Stimulated activated CD8-positive, alpha-beta memory T cell treated with anti-CD3 and anti-CD28 coated beads, Interleukin-12 subunit alpha, Interleukin-12 subunit beta, amount 100 ng/mL, for 24 hours (primary cell): ENCODE results near the gene EPB41L4A.

ENCODE experiments used
- DNase-seq: peaks from one replicate; pipeline ENCODE4 v3.0.0-alpha.2; 2020; ENCODE audit errors: extremely low read depth

Gene EPB41L4A

GRCh38 chr5:112308608-112309007, 110.5 kb downstream of the EPB41L4A start:
- no peak for DNase-seq

GRCh38 chr5:112306956-112307355, 112.1 kb downstream of the EPB41L4A start:
- no peak for DNase-seq

DNA sequence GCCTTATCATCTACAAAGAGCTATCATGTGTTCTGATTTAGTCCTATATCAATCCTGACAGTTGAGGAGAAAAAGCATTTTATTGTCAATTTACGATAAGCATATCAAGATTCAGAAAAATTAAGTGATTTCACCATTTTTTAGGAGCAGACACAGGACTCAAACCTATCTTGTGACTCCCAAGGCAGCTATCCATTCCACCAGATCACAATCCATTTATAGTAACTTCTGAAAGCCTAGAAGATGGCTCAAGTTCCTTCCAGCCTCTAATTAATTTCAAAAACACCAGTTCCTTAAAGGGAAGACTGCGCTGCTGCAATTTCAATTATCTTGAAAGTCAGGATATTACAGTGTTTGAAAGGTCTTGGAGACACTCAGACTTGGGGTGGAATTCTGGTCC, 114.3 kb downstream of the EPB41L4A start:
- no peak for DNase-seq

GRCh38 chr5:112303685-112304084, 115.4 kb downstream of the EPB41L4A start:
- DNase-seq, result no peak

DNA sequence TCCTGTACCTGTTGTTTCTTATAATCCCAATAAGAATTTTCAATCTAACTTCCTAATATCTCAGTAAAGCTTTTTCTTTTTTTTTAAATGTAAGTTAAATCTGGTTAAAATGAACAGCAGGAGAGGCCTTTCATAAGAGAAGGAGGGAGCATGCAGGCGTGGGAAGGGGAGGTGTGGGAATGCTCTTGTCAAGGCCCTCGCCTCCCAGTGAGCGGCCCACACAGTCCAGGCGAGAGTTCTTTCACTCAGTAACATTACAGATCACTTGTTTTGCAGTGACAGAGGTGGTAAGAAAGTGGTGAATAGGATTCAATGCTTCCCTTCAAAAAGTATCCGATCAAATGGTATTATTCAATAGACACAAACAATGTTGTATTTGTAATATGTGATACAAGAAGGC, 125.0 kb downstream of the EPB41L4A start:
- no peak for DNase-seq

GRCh38 chr5:112293587-112293986, 125.5 kb downstream of the EPB41L4A start:
- DNase-seq, result no peak

DNA sequence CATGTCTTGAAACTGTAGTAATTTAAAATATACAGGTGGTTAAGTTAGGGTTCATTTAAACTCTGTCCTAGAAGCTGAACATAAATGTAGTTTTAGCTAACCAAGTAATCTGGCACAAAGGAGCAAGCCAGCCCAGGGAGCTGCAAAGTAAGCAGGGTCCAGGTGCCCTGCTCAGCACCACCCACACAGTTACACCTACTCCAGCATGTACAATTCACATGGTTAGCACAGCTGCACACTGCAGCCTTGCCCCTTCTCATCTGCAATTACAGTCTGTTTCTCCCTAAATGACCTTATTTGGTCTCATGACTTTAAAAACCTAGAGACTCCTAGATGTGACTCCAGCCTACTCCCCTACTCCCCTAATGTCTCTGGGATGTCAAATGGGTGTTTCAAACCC, 128.4 kb downstream of the EPB41L4A start:
- DNase-seq, result no peak

- DNase-seq, result no peak
Measured at GRCh38 chr5:112289465-112289864, 129.6 kb downstream of the EPB41L4A start.

GRCh38 chr5:112283943-112284929, 134.8 kb downstream of the EPB41L4A start:
- no peak for DNase-seq

GRCh38 chr5:112283034-112283582, 136.0 kb downstream of the EPB41L4A start:
- DNase-seq, result no peak

- DNase-seq, result no peak
Measured at GRCh38 chr5:112279082-112279481, 140.0 kb downstream of the EPB41L4A start.

GRCh38 chr5:112276991-112277390, 142.1 kb downstream of the EPB41L4A start:
- DNase-seq, result no peak

DNA sequence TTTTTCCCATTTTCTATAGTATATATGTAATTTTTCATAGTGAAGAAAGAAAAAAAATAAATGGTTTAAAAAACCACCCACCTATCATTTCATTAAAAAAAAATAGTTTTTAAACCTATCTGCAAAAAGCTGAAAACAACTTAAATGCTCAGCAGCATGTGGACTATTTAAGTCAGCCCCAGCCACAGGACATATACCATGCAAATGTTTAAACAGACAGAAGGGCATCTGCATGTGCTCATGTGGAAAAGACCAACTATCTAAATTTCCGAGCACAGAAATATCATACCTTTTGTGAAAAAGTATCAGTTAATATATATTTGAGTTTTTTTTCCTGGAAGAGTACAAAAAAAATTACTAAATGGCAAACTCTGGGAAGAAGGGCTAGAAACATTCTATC, 143.4 kb downstream of the EPB41L4A start:
- DNase-seq, result no peak

GRCh38 chr5:112270299-112271293, 148.5 kb downstream of the EPB41L4A start:
- DNase-seq, result no peak

DNA sequence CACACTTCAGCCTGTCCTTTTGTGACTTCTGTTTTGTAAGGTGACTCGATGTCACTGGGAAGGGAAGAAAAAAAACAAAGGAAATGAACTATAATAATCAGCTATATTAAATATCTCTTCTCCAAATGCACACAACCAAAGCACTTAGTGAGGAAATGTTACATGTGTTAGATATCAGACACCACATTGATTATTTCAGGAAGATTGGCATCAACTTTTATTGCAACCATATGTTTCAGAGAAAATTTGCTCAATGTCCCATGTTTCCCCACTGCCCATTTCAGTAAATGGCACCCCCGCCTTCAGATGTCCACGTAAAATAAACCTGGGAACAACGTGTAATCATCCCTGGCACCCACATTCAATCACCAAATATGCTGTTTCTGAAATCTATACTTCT, 151.8 kb downstream of the EPB41L4A start:
- no peak for DNase-seq

GRCh38 chr5:112264666-112265065, 154.4 kb downstream of the EPB41L4A start:
- DNase-seq, result no peak

- no peak for DNase-seq
Measured at GRCh38 chr5:112264151-112264550, 154.9 kb downstream of the EPB41L4A start.

DNA sequence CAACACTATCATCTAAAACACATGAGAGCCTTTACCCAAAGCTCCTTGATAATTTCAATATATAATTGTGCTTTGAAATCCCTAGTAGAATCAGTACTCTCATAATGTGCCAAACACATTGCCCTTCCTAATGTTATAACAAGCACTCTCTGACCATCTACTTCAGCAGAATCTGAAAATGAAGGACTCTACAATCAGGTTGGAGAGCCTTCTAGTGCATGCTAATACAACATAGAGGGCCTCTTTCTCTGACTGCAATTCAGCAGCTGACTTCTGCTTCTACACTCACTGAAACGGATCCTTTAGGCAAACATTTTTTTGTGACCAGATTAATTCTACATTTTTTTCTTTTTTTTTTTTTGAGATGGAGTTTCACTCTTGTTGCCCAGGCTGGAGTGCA, 155.6 kb downstream of the EPB41L4A start:
- DNase-seq, result no peak

GRCh38 chr5:112258571-112258970, 160.5 kb downstream of the EPB41L4A start:
- no peak for DNase-seq

DNA sequence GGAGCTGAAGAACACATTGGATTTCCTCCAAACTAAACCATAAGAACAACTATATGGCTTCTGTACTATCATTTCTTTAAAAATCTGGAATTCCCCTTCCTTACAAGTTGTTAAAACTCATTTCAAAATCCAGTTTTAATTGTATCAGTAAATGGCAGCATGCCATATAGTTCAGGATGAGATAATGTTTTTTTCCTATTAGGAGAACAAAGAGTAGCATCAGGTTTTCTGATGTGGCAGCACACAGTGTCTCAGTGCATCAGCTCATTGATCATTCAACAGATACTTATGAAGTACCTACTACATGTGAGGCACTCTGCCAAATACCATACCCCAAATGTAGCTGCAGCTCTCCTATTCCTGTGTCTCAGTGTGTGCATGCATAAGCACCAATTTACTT, 161.1 kb downstream of the EPB41L4A start:
- DNase-seq, result no peak

DNA sequence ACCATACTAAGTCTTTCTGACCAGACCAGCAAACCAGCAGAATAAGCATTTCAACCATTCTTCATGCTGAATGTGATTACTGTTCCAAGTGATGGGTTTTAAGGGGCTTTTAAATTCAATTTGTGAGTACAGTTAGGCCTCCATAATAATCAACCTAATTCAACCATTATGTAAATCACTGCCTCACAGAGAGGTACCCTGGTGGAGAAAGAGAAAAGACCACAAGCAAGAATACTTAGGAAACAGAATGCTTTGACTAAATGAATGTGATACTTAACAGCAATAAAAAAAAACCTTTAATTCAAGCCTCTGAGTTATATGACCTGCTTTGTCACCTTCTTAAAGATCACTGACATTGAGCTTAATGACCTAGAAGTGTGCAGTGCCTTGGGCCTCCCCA, 162.1 kb downstream of the EPB41L4A start:
- no peak for DNase-seq

- DNase-seq, result no peak
Measured at GRCh38 chr5:112254303-112254702, 164.8 kb downstream of the EPB41L4A start.
